Karpas-422 (cell line): ENCODE measurements around the gene DYNLL1. TPM values are rescaled to one million over a fixed set of nuclear protein-coding genes. Genes with fewer than 3 reads are reported as not detected.
A peak's percentile ranks its signal among the peaks of the same experiment; 100 is the strongest.

Experiments
- DNase-seq: peaks from one replicate; pipeline ENCODE4 v3.0.0-alpha.2; 2015
- H2AFZ ChIP-seq: fragments of 200-600 bp; sonication (generic); 2 replicates; pipeline ENCODE4 v1.6.1; 2014; ENCODE audit warnings: antibody characterized with exemption, low read length, mixed read lengths
- H3K27ac ChIP-seq: fragments of 200-600 bp; sonication (generic); 2 replicates; pipeline ENCODE4 v1.5.1; 2014; ENCODE audit warnings: mild to moderate bottlenecking, low read length, moderate library complexity
- H3K27me3 ChIP-seq: fragments of 200-600 bp; sonication (generic); 2 replicates; pipeline ENCODE4 v1.6.1; 2014; ENCODE audit warnings: low read length, mixed read lengths
- H3K36me3 ChIP-seq: fragments of 200-600 bp; sonication (generic); 2 replicates; pipeline ENCODE4 v1.6.1; 2014; ENCODE audit warnings: low read length, mixed read lengths; ENCODE audit not compliant: insufficient read depth
- H3K4me1 ChIP-seq: fragments of 200-600 bp; sonication (generic); 2 replicates; pipeline ENCODE4 v1.6.1; 2014; ENCODE audit warnings: mild to moderate bottlenecking, low read length, mixed read lengths
- H3K4me2 ChIP-seq: fragments of 200-600 bp; sonication (generic); 2 replicates; pipeline ENCODE4 v1.6.1; 2014; ENCODE audit warnings: low read length, low read depth, mild to moderate bottlenecking; ENCODE audit not compliant: poor library complexity, severe bottlenecking
- H3K4me3 ChIP-seq: fragments of 200-600 bp; sonication (generic); 2 replicates; pipeline ENCODE4 v1.5.1; 2014; ENCODE audit warnings: mild to moderate bottlenecking, antibody characterized with exemption, low read length, mixed read lengths
- H3K79me2 ChIP-seq: fragments of 200-600 bp; sonication (generic); 2 replicates; pipeline ENCODE4 v1.6.1; 2014; ENCODE audit warnings: mild to moderate bottlenecking, low read length, mixed read lengths
- H3K9ac ChIP-seq: fragments of 200-600 bp; sonication (generic); 2 replicates; pipeline ENCODE4 v1.6.0; 2014; ENCODE audit warnings: low read length
- H3K9me2 ChIP-seq: fragments of 200-600 bp; sonication (generic), shearing (Covaris generic); replicated peaks from 2 replicates; pipeline ENCODE4 v1.6.0; 2014; ENCODE audit warnings: mild to moderate bottlenecking, low read length, moderate library complexity; ENCODE audit not compliant: insufficient read depth
- H3K9me3 ChIP-seq: fragments of 300-700, 200-600 bp; sonication (generic); 2 replicates; pipeline ENCODE4 v1.6.1; 2014; ENCODE audit warnings: low read length, mixed read lengths
- H4K20me1 ChIP-seq: fragments of 200-600 bp; sonication (generic); 2 replicates; pipeline ENCODE4 v1.6.1; 2014; ENCODE audit warnings: mild to moderate bottlenecking, antibody characterized with exemption, low read length, low read depth; ENCODE audit not compliant: insufficient read depth
- total RNA-seq: library from RNA; depleted of rRNA; stranded (reverse); fragments of >200 nt; shearing (Covaris generic); gene quantifications from 2 replicates; pipeline ENCODE4 v1.2.3, GENCODE V29; 2014; ENCODE audit warnings: low replicate concordance

DYNLL1 gene
- total RNA-seq, 1 experiment from 2014 or later, result 308 TPM

- H3K27ac ChIP-seq, result peak within 1 kb of the TSS; percentile 78
- peak within 1 kb of the TSS; percentile 84 for H3K4me3 ChIP-seq
- peaks cover 28% of the 10 kb centered on the region for H3K36me3 ChIP-seq
- peak within 1 kb of the TSS; percentile 90 for H3K4me2 ChIP-seq
- H4K20me1 ChIP-seq, result peaks cover 41% of the 10 kb centered on the region
- H3K9ac ChIP-seq, result peak within 1 kb of the TSS; percentile 98
- no peaks in the 10 kb centered on the region for H3K27me3 ChIP-seq
- peaks cover 31% of the 10 kb centered on the region for H3K4me1 ChIP-seq
- DNase-seq, result peak; percentile 99
- peaks cover 48% of the 10 kb centered on the region for H3K79me2 ChIP-seq
- peak within 1 kb of the TSS; percentile 66; the same call in 1 of the 2 replicates for H2AFZ ChIP-seq
- no peaks in the 10 kb centered on the region for H3K9me3 ChIP-seq
- H3K9me2 ChIP-seq, result no peaks in the 10 kb centered on the region
These were observed 26.3 kb upstream of the DYNLL1 start, which contains the start of gene SRSF9 for GRCh38 chr12:120469450-120470149. Gene SRSF9, minus strand, starts transcription at chr12:120469748. Its CDS starts 139 bp downstream, at chr12:120469609.

GRCh38 chr12:120470150-120470784, 25.6 kb upstream of the DYNLL1 start:
- H3K27me3 ChIP-seq, result no peaks in the 10 kb centered on the region
- no peak overlapping the region for H3K27ac ChIP-seq
- peaks cover 21% of the 10 kb centered on the region for H3K36me3 ChIP-seq
- H4K20me1 ChIP-seq, result peaks cover 37% of the 10 kb centered on the region
- DNase-seq, result no peak
- H3K4me2 ChIP-seq, result peak overlapping the region; percentile 90
- peak overlapping the region; percentile 84 for H3K4me3 ChIP-seq
- H3K9me3 ChIP-seq, result no peaks in the 10 kb centered on the region
- peak overlapping the region; percentile 53 for H3K9ac ChIP-seq
- peaks cover 31% of the 10 kb centered on the region for H3K4me1 ChIP-seq
- H3K79me2 ChIP-seq, result peaks cover 42% of the 10 kb centered on the region
- no peaks in the 10 kb centered on the region for H3K9me2 ChIP-seq
- H2AFZ ChIP-seq, result peak overlapping the region; percentile 66; the same call in 1 of the 2 replicates

DNA sequence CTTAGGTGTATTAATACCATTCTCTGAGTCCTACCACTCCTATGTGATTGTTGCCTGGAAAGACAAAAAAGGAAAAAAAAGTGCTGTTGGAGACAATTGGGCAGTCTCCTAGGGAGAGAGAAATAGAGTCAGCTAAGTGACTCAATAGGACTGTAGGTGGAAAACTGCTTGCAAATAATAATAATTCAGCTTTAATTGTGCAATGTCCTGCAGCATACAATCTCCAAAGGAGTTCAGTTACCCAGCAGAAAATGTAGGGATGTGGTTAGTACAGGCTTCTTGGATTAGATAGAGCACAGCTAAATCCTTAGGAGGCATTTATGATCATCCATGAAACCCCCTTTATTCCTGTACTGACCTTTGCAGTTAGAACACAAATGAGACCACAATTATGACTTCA, 23.4 kb upstream of the DYNLL1 start:
- H3K27ac ChIP-seq, result no peak overlapping the region
- no peak overlapping the region for H2AFZ ChIP-seq
- H3K79me2 ChIP-seq, result peaks cover 19% of the 10 kb centered on the region
- H3K9me3 ChIP-seq, result no peaks in the 10 kb centered on the region
- no peaks in the 10 kb centered on the region for H3K27me3 ChIP-seq
- peaks cover 15% of the 10 kb centered on the region for H4K20me1 ChIP-seq
- no peak overlapping the region for H3K4me3 ChIP-seq
- peaks cover 16% of the 10 kb centered on the region for H3K4me1 ChIP-seq
- no peak overlapping the region for H3K9ac ChIP-seq
- no peak for DNase-seq
- no peak overlapping the region for H3K4me2 ChIP-seq
- H3K36me3 ChIP-seq, result peaks cover 3% of the 10 kb centered on the region
- H3K9me2 ChIP-seq, result no peaks in the 10 kb centered on the region

DNA sequence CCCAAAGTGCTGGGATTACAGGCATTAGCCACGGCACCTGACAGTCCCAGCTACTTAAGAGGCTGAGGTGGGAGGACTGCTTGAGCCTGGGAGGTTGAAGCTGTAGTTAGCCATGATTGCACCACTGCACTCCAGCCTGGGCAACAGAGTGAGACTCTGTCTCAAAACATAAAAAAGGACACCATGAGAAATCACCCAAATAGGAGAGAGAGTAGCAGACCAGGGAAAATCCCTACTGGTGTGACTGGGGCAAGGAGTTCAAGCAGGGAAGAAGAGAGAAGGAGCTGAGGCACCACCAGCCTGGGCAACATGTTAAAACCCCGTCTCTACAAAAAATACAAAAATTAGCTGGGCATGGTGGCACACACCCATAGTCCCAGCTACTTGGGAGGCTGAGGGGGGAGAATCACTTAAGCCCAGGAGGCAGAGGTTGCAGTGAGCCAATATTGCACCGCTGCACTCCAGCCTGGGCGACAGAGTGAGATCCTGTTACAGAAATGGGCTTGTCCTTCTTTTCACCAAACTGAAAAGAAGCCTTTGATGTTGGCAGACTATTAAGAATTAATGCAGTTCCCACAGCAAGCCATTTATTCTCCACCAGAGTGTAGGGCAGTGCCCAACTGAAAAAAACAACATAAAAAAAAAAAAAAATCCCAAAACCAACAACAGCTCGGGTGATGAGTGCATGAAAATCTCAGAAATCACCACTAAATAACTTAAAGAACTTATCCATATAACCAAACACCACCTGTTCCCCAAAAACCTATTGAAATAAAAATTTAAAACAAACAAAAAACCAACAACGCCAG, 21.9 kb upstream of the DYNLL1 start:
- peaks cover 7% of the 10 kb centered on the region for H3K4me1 ChIP-seq
- H3K9me2 ChIP-seq, result no peaks in the 10 kb centered on the region
- no peak overlapping the region for H3K27ac ChIP-seq
- peaks cover under 1% of the 10 kb centered on the region; the same call in 1 of the 2 replicates for H4K20me1 ChIP-seq
- H2AFZ ChIP-seq, result no peak overlapping the region
- no peaks in the 10 kb centered on the region for H3K9me3 ChIP-seq
- H3K4me2 ChIP-seq, result no peak overlapping the region
- no peaks in the 10 kb centered on the region for H3K27me3 ChIP-seq
- H3K36me3 ChIP-seq, result no peaks in the 10 kb centered on the region
- H3K9ac ChIP-seq, result no peak overlapping the region
- no peak overlapping the region for H3K4me3 ChIP-seq
- H3K79me2 ChIP-seq, result peaks cover 4% of the 10 kb centered on the region
- DNase-seq, result no peak

DNA sequence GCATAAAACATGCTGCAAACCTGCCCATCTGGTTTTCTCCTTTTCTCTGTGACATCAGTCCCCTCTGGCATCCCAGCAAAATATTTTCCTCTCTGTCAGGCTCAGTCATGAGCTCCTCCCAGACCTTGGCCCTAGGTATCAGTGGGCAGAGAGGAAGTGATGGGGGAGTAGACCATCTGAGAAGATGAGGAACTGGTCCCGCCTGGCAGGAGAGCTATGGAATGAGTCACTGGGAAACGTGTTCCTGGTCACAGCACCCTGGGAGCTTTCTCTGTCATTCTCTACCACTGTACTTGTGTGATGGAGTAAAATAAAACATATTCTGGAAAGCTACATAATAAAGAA, 21.3 kb upstream of the DYNLL1 start:
- H3K27me3 ChIP-seq, result no peaks in the 10 kb centered on the region
- DNase-seq, result no peak
- H3K27ac ChIP-seq, result no peak overlapping the region
- peaks cover 7% of the 10 kb centered on the region for H3K4me1 ChIP-seq
- H3K4me2 ChIP-seq, result no peak overlapping the region
- no peak overlapping the region for H3K9ac ChIP-seq
- no peaks in the 10 kb centered on the region for H4K20me1 ChIP-seq
- H3K4me3 ChIP-seq, result no peak overlapping the region
- no peaks in the 10 kb centered on the region for H3K9me3 ChIP-seq
- H3K36me3 ChIP-seq, result no peaks in the 10 kb centered on the region
- H3K9me2 ChIP-seq, result no peaks in the 10 kb centered on the region
- H2AFZ ChIP-seq, result no peak overlapping the region
- no peaks in the 10 kb centered on the region for H3K79me2 ChIP-seq

GRCh38 chr12:120475643-120476042, 20.3 kb upstream of the DYNLL1 start:
- Histone ChIP-seq H3K4me3 (no peak overlapping the region), H3K27ac (no peak overlapping the region), H4K20me1 (no peaks in the 10 kb centered on the region), H3K4me2 (no peak overlapping the region), H3K9ac (no peak overlapping the region), H3K9me3 (no peaks in the 10 kb centered on the region), H3K9me2 (no peaks in the 10 kb centered on the region), H3K36me3 (no peaks in the 10 kb centered on the region), H2AFZ (no peak overlapping the region), H3K4me1 (no peaks in the 10 kb centered on the region), H3K27me3 (no peaks in the 10 kb centered on the region), H3K79me2 (no peaks in the 10 kb centered on the region)
- DNase-seq, result no peak

DNA sequence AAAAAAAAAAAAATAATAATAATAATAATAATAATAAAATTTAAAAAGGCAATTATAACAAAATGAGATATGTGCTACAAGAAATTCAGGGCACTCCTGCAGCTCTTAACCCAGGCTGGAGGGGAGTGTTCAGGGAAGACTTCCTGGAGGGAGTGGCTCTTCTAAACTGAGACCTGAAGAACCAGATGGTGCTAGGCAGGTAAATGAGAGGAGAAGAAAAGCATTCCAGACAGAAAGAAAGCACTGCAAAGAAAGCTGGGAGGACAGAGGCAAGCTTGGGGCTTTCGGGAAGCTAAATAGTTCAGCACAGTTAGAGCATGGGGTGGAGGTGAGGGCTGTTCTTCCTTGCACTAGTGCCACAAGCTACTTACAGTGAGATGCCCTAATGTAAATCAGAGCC, 16.5 kb upstream of the DYNLL1 start:
- H3K36me3 ChIP-seq, result no peaks in the 10 kb centered on the region
- no peaks in the 10 kb centered on the region for H3K9me3 ChIP-seq
- no peak for DNase-seq
- no peak overlapping the region for H3K4me3 ChIP-seq
- no peak overlapping the region for H3K27ac ChIP-seq
- no peak overlapping the region for H3K4me2 ChIP-seq
- no peak overlapping the region for H2AFZ ChIP-seq
- H3K4me1 ChIP-seq, result peaks cover 8% of the 10 kb centered on the region
- no peaks in the 10 kb centered on the region for H3K79me2 ChIP-seq
- no peaks in the 10 kb centered on the region for H3K27me3 ChIP-seq
- peak overlapping the region; percentile 13; the same call in 1 of the 2 replicates for H3K9ac ChIP-seq
- no peaks in the 10 kb centered on the region for H4K20me1 ChIP-seq
- H3K9me2 ChIP-seq, result no peaks in the 10 kb centered on the region

- Histone ChIP-seq H3K9ac (no peak overlapping the region), H3K9me3 (no peaks in the 10 kb centered on the region), H3K4me2 (no peak overlapping the region), H3K27me3 (no peaks in the 10 kb centered on the region), H2AFZ (no peak overlapping the region), H3K27ac (no peak overlapping the region), H3K4me1 (peaks cover 8% of the 10 kb centered on the region), H3K79me2 (no peaks in the 10 kb centered on the region), H3K9me2 (no peaks in the 10 kb centered on the region), H3K36me3 (no peaks in the 10 kb centered on the region), H4K20me1 (no peaks in the 10 kb centered on the region), H3K4me3 (no peak overlapping the region)
- no peak for DNase-seq
These were observed 15.7 kb upstream of the DYNLL1 start for GRCh38 chr12:120480211-120480610.
